SU-DHL-6 (cell line): Measurements from ENCODE around the gene CNTNAP5.

Experiments
- H2AFZ ChIP-seq: fragments of 200-600 bp; sonication (generic); 2 replicates; pipeline ENCODE4 v1.6.1; 2014; ENCODE audit warnings: low read depth, mild to moderate bottlenecking, moderate library complexity, mixed read lengths, antibody characterized with exemption, low read length; ENCODE audit not compliant: severe bottlenecking
- H3F3A ChIP-seq: fragments of 200-600 bp; shearing (Covaris generic); 2 replicates; pipeline ENCODE4 v1.6.0; 2016; ENCODE audit warnings: antibody characterized with exemption, mild to moderate bottlenecking; ENCODE audit not compliant: insufficient read depth
- H3K27ac ChIP-seq: fragments of 200-600 bp; sonication (generic); 2 replicates; pipeline ENCODE4 v1.5.1; 2016; ENCODE audit warnings: low read depth, mild to moderate bottlenecking, low read length, moderate library complexity, mixed read lengths
- H3K27me3 ChIP-seq: fragments of 200-600 bp; sonication (generic), shearing (Covaris generic); 2 replicates; pipeline ENCODE4 v1.6.0; 2014; ENCODE audit warnings: mild to moderate bottlenecking, low read length
- H3K36me3 ChIP-seq: fragments of 200-600 bp; sonication (generic); 2 replicates; pipeline ENCODE4 v1.6.1; 2014; ENCODE audit warnings: mild to moderate bottlenecking, low read length, mixed read lengths
- H3K4me2 ChIP-seq: fragments of 300-600, 200-600 bp; shearing (Covaris generic), sonication (generic); 2 replicates; pipeline ENCODE4 v1.6.0; 2014; ENCODE audit warnings: low read length, low read depth, mild to moderate bottlenecking; ENCODE audit not compliant: poor library complexity, severe bottlenecking
- H3K4me3 ChIP-seq: fragments of 200-600 bp; sonication (generic); 2 replicates; pipeline ENCODE4 v1.5.1; 2014; ENCODE audit warnings: antibody characterized with exemption, low read length, mild to moderate bottlenecking, mixed read lengths; ENCODE audit not compliant: insufficient read depth, poor library complexity, severe bottlenecking
- H3K79me2 ChIP-seq: fragments of 200-600 bp; sonication (generic); 2 replicates; pipeline ENCODE4 v1.6.1; 2014; ENCODE audit warnings: mild to moderate bottlenecking, low read length, moderate library complexity; ENCODE audit not compliant: insufficient read depth
- H3K9ac ChIP-seq: fragments of 200-600 bp; sonication (generic); 2 replicates; pipeline ENCODE4 v1.7.0; 2014; ENCODE audit warnings: mild to moderate bottlenecking, low read length
- H3K9me2 ChIP-seq: fragments of 200-600 bp; sonication (generic); replicated peaks from 2 replicates; pipeline ENCODE4 v1.6.1; 2014; ENCODE audit warnings: low read length; ENCODE audit not compliant: insufficient read depth
- H3K9me3 ChIP-seq: fragments of 200-600 bp; sonication (generic); 2 replicates; pipeline ENCODE4 v1.6.1; 2014; ENCODE audit warnings: low read length, mixed read lengths; ENCODE audit not compliant: insufficient read depth
- H4K20me1 ChIP-seq: fragments of 200-600 bp; sonication (generic); 2 replicates; pipeline ENCODE4 v1.6.1; 2014; ENCODE audit warnings: low read depth, mild to moderate bottlenecking, antibody characterized with exemption, low read length, moderate library complexity, mixed read lengths
- EZH2phosphoT487 ChIP-seq: fragments of 200-600 bp; sonication (generic), shearing (Covaris generic); conservative IDR thresholded peaks from 2 replicates; pipeline ENCODE4 v1.6.1; 2018; ENCODE audit warnings: mild to moderate bottlenecking, antibody characterized with exemption, low read length, moderate library complexity, mixed read lengths
- TF ChIP-seq, protein P1 (sequence below): fragments of 200-600 bp; sonication (generic); IDR thresholded peaks from one replicate; pipeline ENCODE4 v1.5.1; 2017; ENCODE audit warnings: antibody characterized with exemption, mild to moderate bottlenecking, low read length, moderate library complexity; ENCODE audit not compliant: insufficient read depth, poor library complexity, severe bottlenecking

CNTNAP5 gene

DNA sequence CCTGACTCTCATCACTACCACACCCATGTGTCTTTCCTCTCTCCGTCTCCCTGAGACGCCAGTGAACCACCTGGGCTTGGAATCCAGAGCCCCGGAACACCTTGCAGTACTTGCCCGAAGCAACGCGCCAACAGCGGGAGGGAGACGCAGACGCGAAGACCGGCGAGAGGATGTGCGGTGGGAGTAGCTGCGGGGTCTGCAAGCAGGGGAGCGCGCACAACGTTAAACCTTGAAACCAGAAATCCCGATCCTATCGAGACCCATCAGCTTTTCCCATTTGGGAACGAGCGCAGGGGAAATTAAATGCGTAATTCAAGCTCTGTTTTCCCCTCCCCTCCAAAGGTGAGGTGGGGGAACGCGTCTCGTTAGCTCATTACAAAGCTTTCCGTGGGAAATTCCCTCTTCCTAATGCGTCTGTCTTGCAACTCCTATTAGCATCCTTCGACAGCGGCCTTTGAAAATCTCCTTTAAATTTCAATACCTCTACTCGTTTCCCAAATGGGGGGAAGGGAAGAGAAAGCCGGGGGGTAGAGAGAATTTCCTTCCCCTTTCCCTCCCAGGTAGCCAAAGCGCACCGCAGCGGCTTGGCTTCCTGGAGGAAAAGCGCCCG is 421 bp upstream of the CNTNAP5 start:
- Histone ChIP-seq H3K9ac (no peak overlapping the region), H3K9me3 (no peaks in the 10 kb centered on the region), H3K27me3 (no peaks in the 10 kb centered on the region), H3K4me2 (no peak overlapping the region), H3K4me3 (no peak overlapping the region), H3K27ac (no peak overlapping the region), H4K20me1 (no peaks in the 10 kb centered on the region), H3K79me2 (no peaks in the 10 kb centered on the region), H2AFZ (no peak overlapping the region), H3K36me3 (no peaks in the 10 kb centered on the region), H3F3A (no peaks in the 10 kb centered on the region), H3K9me2 (no peaks in the 10 kb centered on the region)
- TF ChIP-seq EZH2phosphoT487 = no peak
- TF ChIP-seq, protein P1, sequence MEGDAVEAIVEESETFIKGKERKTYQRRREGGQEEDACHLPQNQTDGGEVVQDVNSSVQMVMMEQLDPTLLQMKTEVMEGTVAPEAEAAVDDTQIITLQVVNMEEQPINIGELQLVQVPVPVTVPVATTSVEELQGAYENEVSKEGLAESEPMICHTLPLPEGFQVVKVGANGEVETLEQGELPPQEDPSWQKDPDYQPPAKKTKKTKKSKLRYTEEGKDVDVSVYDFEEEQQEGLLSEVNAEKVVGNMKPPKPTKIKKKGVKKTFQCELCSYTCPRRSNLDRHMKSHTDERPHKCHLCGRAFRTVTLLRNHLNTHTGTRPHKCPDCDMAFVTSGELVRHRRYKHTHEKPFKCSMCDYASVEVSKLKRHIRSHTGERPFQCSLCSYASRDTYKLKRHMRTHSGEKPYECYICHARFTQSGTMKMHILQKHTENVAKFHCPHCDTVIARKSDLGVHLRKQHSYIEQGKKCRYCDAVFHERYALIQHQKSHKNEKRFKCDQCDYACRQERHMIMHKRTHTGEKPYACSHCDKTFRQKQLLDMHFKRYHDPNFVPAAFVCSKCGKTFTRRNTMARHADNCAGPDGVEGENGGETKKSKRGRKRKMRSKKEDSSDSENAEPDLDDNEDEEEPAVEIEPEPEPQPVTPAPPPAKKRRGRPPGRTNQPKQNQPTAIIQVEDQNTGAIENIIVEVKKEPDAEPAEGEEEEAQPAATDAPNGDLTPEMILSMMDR = no peak

DNA sequence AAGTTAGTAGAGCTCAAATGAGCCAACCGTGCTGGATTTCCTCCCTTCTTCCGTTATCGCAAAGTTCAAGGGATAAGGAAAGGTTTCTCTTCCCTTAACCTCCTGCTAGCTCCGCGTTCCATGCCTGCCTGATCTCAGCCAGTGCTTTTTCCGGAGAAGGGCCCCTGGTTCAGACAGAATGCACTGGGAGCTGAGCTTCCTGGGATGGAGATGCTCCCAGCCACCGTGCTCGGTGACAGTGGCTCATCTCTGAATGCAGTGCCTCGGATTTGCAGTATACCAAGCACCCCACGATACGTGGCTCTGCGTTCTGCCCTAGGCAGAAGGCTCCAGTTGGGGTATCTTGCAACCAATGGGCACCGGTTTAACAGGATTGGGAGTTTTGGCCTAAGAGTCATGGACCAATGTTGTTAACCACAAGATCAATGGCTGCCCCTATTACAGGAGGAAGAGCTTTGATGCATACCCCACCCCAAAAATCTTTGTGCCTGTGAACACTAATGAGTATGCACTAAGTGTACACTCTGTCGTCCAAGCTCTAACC is 876 bp downstream of the CNTNAP5 start:
- no peak overlapping the region for H3K4me3 ChIP-seq

DNA sequence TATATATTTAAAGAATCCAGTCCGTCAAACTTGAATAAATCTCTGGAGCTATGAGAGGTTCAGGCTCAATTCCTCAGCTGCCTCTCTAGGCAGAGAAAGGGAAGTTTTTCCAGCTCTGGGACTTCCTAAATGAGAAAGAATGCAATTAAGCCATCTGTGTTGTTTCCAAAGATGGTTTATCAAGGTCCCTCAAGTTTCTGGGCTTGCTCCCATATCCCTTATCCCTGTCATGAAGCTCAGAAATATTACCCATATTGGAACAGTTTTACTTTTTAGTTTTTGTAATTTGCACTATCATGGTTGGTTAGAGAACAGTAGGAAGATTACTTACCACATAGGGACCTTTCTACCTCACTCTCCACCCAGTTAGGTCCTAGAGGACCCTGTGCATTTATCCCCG is 1.4 kb downstream of the CNTNAP5 start:
- Histone ChIP-seq H3K4me3 (no peak overlapping the region), H3K9me3 (no peaks in the 10 kb centered on the region), H3F3A (no peaks in the 10 kb centered on the region), H3K79me2 (no peaks in the 10 kb centered on the region), H2AFZ (no peak overlapping the region), H3K9me2 (no peaks in the 10 kb centered on the region), H3K27ac (no peak overlapping the region), H3K4me2 (no peak overlapping the region), H3K9ac (no peak overlapping the region), H3K27me3 (no peaks in the 10 kb centered on the region), H3K36me3 (no peaks in the 10 kb centered on the region), H4K20me1 (no peaks in the 10 kb centered on the region)
- TF ChIP-seq, protein P1 = no peak
- no peak for TF ChIP-seq EZH2phosphoT487

More for the DNA sequence above, 876 bp downstream of the CNTNAP5 start:
- Histone ChIP-seq H3F3A (no peaks in the 10 kb centered on the region), H3K27ac (no peak overlapping the region), H3K9me3 (no peaks in the 10 kb centered on the region), H3K36me3 (no peaks in the 10 kb centered on the region), H3K9ac (no peak overlapping the region), H2AFZ (no peak overlapping the region), H3K9me2 (no peaks in the 10 kb centered on the region), H4K20me1 (no peaks in the 10 kb centered on the region), H3K27me3 (no peaks in the 10 kb centered on the region), H3K4me2 (no peak overlapping the region), H3K79me2 (no peaks in the 10 kb centered on the region)
- TF ChIP-seq EZH2phosphoT487 = no peak
- TF ChIP-seq, protein P1 = no peak
